Tibial nerve (tissue), 3 donors: Measurements from ENCODE around the gene FMN2.

Experiments
- POLR2A ChIP-seq, 2 donors: fragments of 450-650 bp; IDR thresholded peaks; one replicate each; pipeline ENCODE4 v1.6.1; 2017; ENCODE audit warnings: antibody characterized with exemption in 2 of 2, mild to moderate bottlenecking in 2 of 2, moderate library complexity in 2 of 2
- TF ChIP-seq, protein P1 (sequence below), 5 experiments: fragments of 200-600 bp in 3 of 5; fragments of 450-650 bp in 2 of 5; sonication (generic) in 3 of 5; IDR thresholded peaks; one replicate each; pipeline ENCODE4 v1.5.1; 2016 to 2019; ENCODE audit warnings: antibody characterized with exemption in 5 of 5, mild to moderate bottlenecking in 3 of 5, moderate library complexity in 2 of 5

- TF ChIP-seq, protein P1, sequence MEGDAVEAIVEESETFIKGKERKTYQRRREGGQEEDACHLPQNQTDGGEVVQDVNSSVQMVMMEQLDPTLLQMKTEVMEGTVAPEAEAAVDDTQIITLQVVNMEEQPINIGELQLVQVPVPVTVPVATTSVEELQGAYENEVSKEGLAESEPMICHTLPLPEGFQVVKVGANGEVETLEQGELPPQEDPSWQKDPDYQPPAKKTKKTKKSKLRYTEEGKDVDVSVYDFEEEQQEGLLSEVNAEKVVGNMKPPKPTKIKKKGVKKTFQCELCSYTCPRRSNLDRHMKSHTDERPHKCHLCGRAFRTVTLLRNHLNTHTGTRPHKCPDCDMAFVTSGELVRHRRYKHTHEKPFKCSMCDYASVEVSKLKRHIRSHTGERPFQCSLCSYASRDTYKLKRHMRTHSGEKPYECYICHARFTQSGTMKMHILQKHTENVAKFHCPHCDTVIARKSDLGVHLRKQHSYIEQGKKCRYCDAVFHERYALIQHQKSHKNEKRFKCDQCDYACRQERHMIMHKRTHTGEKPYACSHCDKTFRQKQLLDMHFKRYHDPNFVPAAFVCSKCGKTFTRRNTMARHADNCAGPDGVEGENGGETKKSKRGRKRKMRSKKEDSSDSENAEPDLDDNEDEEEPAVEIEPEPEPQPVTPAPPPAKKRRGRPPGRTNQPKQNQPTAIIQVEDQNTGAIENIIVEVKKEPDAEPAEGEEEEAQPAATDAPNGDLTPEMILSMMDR (IDR thresholded peaks at IDR 0.05) = no peak
- no peak for TF ChIP-seq POLR2A (IDR thresholded peaks at IDR 0.05)
Measured at GRCh38 chr1:240312872-240313271, 221.2 kb downstream of the FMN2 start.
